Metanephros (tissue), 1 donor: ENCODE results near the gene WBP11. TPM values are rescaled to one million over a fixed set of nuclear protein-coding genes. Genes with fewer than 3 reads are reported as not detected.

ENCODE experiments used
- total RNA-seq: library from RNA; depleted of rRNA; stranded (reverse); fragments of >200 nt; gene quantifications from one replicate; pipeline ENCODE4 v1.2.3, GENCODE V29; 2014

Gene WBP11
- total RNA-seq = 28.4 TPM

GRCh38 chr12:14803011-14803829 is at the start of gene WBP11, which contains the start of gene C12orf60:
TSS of gene WBP11 (minus strand) at chr12:14803478. CDS start at chr12:14801383, 2,095 bp downstream.
TSS of gene C12orf60 (plus strand) at chr12:14803670. CDS start at chr12:14822936, 19,266 bp downstream.

GRCh38 chr12:14843425-14843887 is 40.2 kb upstream of the WBP11 start, which contains the start of gene ART4:
TSS of gene ART4 (minus strand) at chr12:14843526. CDS start at chr12:14843113, 413 bp downstream.

GRCh38 chr12:14814014-14814413 is 10.7 kb upstream of the WBP11 start, which contains the start of gene SMCO3:
TSS of gene SMCO3 (minus strand) at chr12:14814182. CDS start at chr12:14806680, 7,502 bp downstream.

Other genes starting within 250 kb of the WBP11 start
- 31.4 TPM for gene PLBD1, start 235.6 kb downstream of the WBP11 start, total RNA-seq
- gene GUCY2C, start 106.9 kb downstream of the WBP11 start, total RNA-seq = not detected
- gene C12orf60, start 192 bp upstream of the WBP11 start, total RNA-seq = 2.7 TPM
- gene SMCO3, start 10.7 kb upstream of the WBP11 start, total RNA-seq = 3.3 TPM
- gene ART4, start 40.0 kb upstream of the WBP11 start, total RNA-seq = 2.7 TPM
- gene MGP, start 82.4 kb upstream of the WBP11 start, total RNA-seq = 54.7 TPM
- gene ERP27, start 135.1 kb upstream of the WBP11 start, total RNA-seq = 14.0 TPM
- 40.1 TPM for gene ARHGDIB, start 158.1 kb upstream of the WBP11 start, total RNA-seq
- gene PDE6H, start 169.6 kb upstream of the WBP11 start, total RNA-seq = not detected